Kasumi-1 (cell line): ENCODE results near the gene CEBPA.
"Not testable (repeated sequence)": the region's sequence is repeated elsewhere in the genome, so short reads cannot be mapped to it uniquely, and the experiment has no call there.

Experiments
- DNase-seq, 2 experiments: peaks; one replicate each; lab custom pipeline; 2025; lab: John Stamatoyannopoulos, UW

CEBPA gene

DNA sequence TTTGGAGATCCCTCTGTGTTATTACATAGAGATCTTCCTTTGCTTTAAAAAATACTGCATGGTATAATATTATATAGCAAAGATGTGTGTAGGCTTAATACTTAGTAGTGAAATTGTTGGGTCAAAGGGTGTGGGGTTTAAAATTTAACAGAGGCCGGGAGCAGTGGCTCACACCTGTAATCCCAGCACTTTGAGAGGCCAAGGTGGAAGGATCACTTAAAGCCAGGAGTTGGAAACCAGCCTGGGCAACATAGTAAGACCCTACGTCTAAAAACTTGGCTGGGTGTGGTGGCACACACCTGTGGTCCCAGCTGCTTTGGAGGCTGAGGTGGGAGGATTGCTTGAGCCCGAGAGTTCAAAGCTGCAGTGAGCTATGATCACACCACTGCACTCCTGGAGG, 22.3 kb upstream of the CEBPA start:
- no peak for DNase-seq

DNA sequence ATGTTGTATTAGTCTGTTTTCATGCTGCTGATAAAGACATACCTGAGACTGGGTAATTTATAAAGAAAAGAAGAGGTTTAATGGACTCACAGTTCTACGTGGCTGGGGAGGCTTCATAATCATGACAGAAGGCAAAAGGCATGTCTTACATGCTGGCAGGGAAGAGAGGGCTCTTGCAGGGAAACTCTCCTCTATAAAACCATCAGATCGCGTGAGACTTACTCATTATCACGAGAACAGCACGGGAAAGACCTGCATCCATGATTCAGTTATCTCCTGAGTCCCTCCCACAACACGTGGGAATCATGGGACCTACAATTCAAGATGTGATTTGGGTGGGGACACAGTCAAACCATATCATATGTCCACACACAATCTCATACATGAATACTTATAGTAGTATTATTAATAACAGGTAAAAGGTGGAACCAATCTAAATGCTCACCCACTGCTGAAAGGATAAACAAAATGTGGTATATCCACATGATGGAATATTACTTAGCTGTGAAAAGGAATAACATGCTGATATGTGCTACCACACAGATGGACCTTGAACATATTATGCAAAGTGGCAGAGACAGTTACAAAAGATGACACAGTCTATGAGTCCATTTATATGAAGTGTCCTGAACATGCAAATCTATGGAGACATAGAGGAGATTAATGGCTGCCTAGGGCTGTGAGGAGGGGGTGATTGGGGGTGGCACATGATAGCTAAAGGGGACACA, 20.9 kb upstream of the CEBPA start:
- no peak for DNase-seq

DNA sequence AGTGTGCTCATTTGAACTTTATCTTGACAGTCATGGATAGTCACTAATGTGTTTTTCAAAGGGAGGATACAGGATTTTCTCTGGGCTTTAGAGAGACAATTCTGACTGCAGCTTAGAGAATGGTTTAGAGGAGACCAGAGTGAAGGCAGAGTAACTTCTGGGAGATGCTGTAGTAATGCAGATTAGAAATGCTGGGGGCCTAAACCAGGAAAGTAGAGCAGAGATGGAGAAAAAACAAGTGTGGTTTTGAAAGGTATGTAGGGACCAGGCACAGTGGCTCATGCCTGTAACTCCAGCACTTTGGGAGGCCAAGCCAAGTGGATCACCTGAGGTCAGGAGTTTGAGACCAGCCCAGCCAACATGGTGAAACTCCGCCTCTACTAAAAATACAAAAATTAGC, 18.3 kb upstream of the CEBPA start:
- DNase-seq = no peak

DNA sequence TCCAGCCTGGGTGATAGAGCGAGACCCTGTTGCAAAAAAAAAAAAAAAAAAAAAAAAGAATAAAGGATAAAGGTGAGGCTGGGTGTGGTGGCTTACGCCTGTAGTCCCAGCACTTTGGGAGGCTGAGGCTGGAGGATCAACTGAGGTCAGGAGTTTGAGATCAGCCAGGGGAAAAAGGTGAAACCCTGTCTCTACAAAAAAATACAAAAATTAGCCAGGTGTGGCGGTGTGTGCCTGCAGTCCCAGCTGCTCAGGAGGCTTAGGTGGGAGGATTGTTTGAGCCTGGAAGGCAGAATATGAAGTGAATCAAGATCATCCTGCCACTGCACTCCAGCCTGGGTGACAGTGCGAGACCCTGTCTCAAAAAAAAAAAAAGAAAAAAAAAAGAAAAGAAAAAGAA, 15.7 kb upstream of the CEBPA start:
- DNase-seq = not testable (repeated sequence)

DNA sequence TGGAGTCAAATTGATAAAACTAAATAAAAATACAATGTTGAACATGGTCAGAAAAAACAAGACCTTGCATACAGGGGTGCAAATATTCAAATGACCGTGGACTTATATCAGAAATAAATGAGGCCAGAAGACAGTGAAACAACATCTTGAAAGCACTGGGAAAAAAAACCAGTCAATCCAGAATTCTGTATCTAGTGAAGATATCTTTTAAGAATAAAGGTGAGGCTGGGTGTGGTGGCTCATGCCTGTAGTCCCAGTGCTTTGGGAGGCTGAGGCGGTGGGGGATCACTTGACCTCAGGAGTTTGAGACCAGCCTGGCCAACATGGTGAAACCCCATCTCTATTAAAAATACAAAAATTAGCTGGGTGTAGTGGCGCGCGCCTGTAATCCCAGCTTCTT, 15.2 kb upstream of the CEBPA start:
- no peak for DNase-seq

DNA sequence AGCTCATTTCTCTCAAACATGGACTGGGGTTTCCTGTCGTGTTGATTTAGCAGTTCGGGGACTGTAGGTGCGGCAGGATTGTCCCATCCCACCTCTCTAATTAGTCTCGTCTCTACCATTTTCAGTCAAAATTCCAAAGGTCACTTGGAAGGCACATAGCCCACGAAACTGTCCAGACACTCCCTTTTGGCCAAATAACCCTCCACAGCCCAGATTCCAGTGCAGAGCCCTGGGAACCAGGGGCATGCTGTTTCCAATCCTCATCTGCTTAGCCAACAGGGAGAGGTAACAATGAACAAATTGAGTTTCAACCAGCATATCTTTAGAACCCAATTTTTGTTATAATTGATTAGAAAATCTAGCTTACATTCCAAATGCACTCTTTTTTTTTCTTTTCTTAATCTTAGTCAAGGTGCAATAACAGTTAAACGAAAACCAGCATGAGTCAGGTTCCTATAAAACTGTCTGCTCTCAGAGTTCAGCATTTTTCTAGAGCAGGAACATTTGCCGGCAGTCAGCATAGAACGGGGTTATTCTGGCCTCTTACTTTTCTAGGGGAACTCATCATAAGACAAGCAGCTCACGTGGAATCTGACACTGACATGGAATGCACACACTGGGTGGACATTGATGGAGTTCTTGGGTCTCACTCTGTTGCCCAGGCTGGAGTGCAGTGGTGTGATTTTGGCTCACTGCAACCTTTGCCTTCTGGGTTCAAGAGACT, 14.4 kb upstream of the CEBPA start:
- no peak for DNase-seq

DNA sequence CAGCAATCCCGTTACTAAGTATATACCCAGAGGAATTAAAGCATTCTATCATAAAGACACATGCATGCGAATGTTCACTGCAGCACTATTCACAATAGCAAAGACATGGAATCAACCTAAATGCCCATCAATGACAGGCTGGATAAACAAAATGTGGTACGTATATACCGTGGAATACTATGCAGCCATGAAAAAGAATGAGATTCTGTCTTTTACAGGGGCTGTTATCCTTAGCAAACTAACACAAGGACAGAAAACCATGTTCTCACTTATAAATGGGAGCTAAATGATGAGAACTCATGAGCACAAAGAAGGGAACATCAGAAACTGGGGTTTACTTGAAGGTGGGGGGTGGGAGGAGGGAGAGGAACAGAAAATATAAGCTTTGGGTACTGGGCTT, 10.5 kb upstream of the CEBPA start:
- not testable (repeated sequence) for DNase-seq

DNA sequence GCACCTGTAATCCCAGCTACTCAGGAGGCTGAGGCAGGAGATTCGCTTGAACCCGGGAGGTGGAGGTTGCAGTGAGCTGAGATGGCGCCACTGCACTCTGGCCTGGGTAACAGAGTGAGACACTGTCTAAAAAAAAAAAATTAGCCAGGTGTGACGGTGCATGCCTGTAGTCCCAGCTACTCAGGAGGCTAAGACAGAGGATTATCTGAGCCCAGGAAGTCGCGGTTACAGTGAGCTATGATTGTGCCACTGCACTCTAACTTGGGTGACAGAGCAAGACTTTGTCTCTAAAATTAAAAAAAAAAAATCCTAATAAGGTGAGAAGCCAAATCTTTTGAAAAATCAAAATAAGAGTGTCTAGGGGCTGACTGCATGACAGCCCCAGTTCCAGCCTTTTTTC, 9.7 kb upstream of the CEBPA start:
- DNase-seq = no peak

DNA sequence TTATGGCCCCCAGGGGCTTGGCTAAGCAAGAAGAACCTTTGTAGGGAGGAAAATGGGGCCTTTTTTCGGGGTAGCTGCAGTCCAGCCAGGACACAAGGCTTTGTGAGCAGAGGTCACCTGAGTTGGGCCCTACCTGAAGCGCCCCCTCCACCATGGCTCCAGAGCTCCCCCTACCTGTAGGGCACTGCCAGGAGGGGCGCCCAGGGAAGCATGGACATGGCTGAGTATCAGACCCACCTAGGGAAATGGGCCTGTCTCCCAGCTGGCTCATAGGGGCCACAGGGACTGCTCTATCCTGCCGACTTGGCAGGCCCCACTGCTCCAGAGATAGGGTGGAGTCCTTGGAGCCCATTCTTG, 9.0 kb upstream of the CEBPA start:
- peak in 1 of 2 experiments; percentile 25 for DNase-seq

DNA sequence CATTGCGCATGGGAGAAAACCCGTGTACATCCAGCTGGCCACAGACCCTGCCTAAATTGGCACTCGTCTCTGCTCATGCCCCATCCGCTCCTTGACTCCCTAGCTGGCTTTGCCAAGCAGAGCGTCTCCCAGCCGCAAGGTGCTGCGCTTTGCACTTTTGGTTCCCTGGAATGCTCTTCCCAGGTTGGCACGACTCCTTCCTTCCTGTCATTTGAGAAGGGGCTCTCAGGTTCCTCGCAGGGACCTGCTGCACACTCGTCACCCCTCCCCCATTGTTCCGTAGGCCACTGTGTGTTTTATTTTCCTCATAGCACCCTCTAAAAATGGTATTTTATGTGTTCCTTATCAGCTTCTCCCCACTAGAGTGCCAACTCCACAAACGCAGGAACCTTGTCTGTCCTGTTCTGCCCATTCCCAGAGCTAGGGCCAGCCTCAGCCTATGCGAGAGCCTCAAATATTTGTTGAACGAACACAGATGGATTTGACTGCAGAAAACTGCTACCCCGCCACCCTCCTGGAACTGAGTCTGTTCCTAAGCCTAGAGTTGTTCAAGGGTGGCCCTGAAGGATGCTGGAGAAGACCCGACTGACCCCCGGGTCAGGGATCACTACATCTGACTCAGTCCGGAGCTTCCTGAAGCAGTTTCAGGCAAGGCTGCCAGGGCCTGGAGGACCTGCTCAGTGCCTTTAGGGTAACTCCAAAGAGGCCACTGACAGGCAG, 8.4 kb upstream of the CEBPA start:
- DNase-seq = no peak

DNA sequence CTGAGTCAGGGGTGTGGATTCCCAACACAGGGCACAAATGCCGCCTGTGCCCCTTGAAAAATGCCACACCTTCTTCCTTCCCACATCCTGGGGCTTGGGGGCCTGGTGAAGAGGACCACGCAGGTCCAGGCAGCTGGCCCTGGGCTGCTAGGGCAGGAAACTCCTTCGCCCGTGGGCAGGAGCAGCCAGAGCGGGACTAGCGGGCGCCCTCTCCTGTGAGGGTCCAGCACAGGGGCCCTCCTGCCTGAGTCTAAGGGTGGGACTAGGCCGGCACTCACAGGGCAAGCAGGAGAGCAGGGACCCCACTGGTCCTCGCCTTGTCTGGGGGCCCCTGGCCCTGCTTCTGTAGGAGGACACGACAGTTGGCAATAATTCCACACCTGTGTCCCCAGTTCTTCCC, 7.5 kb upstream of the CEBPA start:
- DNase-seq = no peak

DNA sequence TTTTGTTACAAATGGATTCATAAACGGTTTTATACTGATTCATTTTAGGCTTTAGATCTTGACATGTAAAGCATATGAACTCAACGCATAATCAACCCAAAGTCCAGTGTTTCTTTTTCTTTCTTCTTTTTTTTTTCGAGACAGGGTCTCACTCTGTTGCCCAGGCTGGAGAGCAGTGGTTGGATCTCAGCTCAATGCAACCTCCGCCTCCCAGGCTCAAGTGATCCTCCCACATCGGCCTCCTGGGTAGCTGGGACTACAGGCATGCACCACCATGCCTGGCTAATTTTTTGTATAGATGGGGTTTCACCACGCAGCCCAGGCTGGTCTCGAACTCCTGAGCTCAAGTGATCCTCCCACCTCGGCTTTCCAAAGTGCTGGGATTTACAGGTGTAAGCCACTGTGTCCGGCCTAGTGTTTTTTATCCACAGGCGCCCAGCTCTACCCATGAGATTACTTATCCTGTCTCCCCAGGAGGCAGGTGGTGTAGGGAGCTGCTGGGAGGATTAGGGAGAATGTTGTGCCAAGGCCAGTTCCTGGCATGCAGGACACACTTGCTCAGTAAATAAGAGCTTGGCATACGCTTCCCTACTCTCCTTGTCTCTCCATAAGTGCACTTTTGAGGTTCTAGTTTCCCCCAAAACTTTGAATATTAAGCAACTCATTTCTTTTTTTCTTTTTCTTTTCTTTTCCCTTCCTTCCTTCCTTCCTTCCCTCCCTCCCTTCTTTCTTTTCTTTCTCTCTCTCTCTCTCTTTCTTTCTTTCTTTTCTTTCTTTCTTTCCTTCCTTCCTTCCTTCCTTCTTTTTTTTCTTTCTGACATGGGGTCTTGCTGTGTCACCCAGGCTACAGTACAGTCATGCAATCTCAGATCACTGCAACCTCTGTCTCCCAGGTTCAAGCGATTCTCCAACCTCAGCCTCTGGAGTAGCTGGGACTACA, 4.8 kb upstream of the CEBPA start:
- no peak for DNase-seq

DNA sequence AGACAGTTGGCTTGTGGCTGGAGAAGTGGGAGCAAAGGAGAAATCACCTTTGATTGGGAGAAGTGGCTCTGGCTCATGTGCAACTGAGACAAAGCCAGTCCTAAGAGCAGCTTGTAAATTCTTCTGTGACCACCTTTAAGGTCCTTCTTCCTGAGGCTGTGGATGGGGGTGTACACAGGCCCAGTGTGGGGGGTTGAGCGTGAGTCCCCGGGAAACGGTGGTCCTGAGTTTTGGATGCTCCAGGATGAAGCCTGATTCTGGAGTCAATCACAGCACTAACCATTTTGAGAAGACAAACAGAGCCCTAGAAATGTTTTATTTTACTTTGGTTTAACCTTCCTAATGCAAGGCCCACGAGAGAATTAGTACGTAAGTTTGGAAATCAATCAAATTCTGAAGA, 3.9 kb upstream of the CEBPA start:
- no peak for DNase-seq

DNA sequence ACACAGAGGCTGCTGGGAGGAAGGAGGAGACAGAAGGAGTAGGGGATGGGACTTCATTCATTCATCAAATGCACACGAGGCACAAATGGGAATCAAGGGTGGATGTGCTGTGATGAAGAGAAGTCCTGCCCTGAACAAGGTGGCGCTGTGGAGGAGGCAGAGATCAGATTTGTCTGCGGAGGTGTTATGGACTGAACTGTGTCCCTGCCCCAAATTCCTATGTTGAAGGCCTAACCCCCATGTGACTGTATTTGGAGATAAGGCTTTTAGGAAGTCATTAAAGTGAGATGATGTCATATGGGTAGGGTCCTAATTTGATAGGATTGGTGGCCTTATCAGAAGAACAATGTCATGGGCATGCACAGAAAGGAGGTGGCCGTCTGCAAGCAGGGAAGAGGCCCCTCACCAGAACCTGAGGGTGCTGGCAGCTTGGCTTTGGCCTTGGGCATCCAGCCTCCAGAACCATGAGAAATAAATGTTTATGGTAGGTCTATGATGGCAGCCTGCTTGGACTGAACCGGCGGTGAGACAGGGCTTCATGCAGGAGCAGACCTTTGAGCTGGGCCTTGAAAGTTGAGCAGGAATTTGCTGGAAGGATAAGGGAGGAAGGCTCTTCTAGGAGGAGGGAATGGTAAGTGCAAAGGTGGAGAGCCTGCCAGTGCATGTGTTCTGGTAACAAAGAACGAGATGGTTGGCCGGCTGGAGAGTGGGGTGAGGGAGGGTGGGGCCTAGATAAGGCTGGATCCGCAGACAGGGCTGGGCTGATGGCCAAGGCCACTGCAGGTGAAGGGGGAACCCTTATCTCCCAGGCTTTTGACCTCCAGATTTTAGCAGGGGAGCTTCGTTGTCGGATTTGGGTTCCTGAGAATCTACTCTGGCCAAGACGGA, 2.7 kb upstream of the CEBPA start:
- no peak for DNase-seq

DNA sequence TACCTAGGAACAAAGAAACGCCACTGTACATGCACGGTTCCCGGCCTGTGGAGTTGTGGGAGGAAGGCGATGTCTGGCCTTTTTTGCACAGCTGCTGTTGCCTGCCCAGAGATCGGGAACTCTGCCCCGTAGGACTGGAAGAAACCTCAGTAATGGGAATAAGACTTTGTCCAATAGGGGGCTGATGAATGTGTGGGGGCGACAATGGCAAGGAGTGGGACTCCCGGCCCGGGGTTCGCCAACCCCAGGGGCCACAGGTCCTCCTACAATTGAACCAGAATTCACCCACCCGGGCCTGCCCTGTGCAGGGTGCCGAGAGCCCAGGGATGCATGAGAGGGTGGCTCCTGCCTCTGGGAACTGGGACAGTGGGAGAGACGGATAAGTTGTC, 2.0 kb upstream of the CEBPA start:
- DNase-seq = no peak

DNA sequence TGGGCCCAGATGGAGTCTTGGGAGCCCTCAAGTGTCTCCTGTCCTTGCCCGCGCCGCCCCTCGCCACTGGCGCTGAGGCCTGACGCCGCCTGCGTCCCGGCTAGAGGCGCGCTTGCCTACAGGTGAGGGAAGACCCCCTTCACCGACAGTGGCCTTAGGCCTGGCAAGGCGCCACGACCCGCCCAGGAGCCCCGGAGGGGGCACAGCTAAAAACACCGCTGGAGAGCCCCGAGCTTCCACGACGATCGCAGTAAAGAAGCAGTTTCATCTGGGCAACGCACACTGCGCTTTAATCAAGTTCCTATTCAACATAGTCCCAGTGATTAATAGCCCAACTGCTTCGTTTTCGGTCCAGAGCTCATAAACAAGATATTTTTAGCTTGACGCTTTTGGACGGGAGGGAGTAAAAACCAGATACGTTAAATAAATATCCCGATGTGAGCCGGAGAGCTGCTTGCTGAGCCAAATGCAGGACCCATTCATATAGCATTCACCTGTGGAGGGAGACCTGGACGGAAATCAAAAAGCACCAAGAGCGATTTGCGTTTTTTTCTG, 1.5 kb upstream of the CEBPA start:
- DNase-seq = no peak

DNA sequence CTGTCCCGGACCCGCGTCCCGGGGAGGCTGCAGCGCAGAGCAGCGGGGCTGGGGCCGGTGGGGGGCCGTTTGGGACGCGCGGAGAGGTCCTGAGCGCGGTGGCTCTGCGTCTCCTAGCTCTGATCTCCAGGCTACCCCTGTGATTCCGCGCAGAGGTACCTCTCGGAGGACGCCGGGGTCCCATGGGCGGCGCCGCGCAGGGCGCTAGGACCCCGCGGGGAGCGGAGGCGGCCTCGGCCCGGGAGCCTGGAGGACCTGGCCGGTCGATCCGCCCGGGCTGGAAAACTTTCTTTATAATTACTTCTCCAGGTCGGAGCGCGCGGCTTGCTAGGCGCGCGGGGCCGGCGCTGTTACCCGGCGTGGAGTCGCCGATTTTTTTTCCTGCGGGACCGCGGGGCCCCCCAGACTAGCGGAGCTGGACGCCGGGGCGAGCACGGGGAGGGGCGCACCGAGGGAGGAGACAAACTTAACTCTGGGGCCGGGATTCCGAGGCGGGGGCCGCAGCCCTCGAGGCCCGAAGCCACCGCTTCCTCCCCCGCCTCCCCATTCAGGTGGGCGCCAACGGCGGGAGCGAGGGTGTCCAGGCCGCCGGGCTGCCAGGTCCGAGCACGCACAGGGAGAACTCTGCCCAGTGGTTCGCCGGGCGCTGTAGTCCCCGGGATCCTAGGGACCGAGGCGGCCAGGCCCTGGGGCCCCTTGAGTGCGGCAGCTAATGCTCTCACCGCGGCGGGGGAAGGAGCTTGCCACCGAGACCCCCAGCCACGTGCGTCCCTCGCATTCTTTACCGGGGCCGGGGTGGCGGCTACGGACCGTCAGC, 848 bp upstream of the CEBPA start:
- DNase-seq = peak in 1 of 2 experiments; percentile 13

DNA sequence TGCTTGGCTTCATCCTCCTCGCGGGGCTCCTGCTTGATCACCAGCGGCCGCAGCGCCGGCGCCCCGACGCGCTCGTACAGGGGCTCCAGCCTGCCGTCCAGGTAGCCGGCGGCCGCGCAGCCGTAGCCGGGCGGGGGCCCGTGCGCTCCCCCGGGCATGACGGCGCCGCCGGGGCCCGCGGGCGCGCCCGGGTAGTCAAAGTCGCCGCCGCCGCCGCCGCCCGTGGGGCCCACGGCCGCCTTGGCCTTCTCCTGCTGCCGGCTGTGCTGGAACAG, 497 bp downstream of the CEBPA start:
- no peak for DNase-seq

DNA sequence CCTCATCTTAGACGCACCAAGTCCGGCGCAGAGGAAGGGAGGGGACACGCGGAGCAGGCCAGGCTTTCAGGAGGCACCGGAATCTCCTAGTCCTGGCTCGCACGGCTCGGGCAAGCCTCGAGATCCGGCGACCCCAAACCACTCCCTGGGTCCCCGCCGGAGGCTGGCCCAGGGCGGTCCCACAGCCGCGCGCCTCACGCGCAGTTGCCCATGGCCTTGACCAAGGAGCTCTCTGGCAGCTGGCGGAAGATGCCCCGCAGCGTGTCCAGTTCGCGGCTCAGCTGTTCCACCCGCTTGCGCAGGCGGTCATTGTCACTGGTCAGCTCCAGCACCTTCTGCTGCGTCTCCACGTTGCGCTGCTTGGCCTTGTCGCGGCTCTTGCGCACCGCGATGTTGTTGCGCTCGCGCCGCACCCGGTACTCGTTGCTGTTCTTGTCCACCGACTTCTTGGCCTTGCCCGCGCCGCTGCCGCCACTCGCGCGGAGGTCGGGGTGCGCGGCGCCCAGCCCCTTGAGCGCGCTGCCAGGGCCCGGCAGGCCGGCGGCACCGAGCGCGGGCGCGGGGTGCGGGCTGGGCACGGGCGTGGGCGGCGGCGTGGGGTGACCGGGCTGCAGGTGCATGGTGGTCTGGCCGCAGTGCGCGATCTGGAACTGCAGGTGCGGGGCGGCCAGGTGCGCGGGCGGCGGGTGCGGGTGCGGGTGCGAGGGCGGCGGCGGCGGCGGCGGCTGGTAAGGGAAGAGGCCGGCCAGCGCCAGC, 1.0 kb downstream of the CEBPA start:
- DNase-seq = no peak

DNA sequence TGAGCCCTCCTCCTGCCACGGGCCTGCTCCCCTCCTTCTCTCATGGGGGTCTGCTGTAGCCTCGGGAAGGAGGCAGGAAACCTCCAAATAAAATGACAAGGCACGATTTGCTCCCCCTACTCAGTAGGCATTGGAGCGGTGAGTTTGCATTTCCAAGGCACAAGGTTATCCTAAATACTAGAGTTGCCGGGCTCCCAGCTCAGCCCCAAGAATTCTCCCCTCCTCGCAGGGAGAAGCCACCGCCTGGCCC, 1.5 kb downstream of the CEBPA start:
- no peak for DNase-seq
